H1 (cell line): Measurements from ENCODE around the gene KLHL2. TPM values are rescaled to one million over a fixed set of nuclear protein-coding genes. Genes with fewer than 3 reads are reported as not detected.

Experiments
- CTCF ChIA-PET: fragments of 300-600 bp; sonication (Branson Sonifier 250); formaldehyde crosslinking; loops from one replicate; lab custom pipeline; 2021; ENCODE audit not compliant: partially characterized antibody; lab: Charles Lee
- POLR2A ChIA-PET: fragments of 300-600 bp; sonication (Branson Sonifier 250); formaldehyde crosslinking; loops from one replicate; lab custom pipeline; 2021; ENCODE audit warnings: inconsistent platforms; ENCODE audit not compliant: partially characterized antibody; lab: Charles Lee
- DNase-seq, 2 experiments: peaks; one replicate each; pipeline versions ENCODE4 v3.0.0 to v3.0.0-alpha.2; 2010 to 2022; ENCODE audit warnings: low spot score in 2 of 2, low read depth in 1 of 2, mixed read lengths in 1 of 2
- FAIRE-seq: peaks from 2 replicates; lab custom pipeline; 2011; peaks lifted over from hg19 to GRCh38; lab: Jason Lieb, UNC
- H2AFZ ChIP-seq: 2 replicates; pipeline ENCODE4 v1.8.1; 2012; ENCODE audit warnings: low read length, inconsistent platforms
- H2AK5ac ChIP-seq: 2 replicates; pipeline ENCODE4 v1.6.1; 2013; ENCODE audit warnings: low read depth, low read length
- H2BK120ac ChIP-seq: replicated peaks from 2 replicates; pipeline ENCODE3; 2013; ENCODE audit warnings: low read depth, low read length, inconsistent platforms
- H2BK12ac ChIP-seq: 2 replicates; pipeline ENCODE4 v1.6.1; 2013; ENCODE audit warnings: low read depth, low read length
- H2BK15ac ChIP-seq: 2 replicates; pipeline ENCODE4 v1.6.1; 2013; ENCODE audit warnings: low read length
- H2BK20ac ChIP-seq: 2 replicates; pipeline ENCODE4 v1.6.1; 2013; ENCODE audit warnings: low read length
- H2BK5ac ChIP-seq: 2 replicates; pipeline ENCODE4 v1.6.1; 2013; ENCODE audit warnings: low read depth, low read length
- H3K14ac ChIP-seq: 2 replicates; pipeline ENCODE4 v1.6.1; 2013; ENCODE audit warnings: inconsistent platforms; ENCODE audit not compliant: insufficient read length
- H3K18ac ChIP-seq: 2 replicates; pipeline ENCODE4 v1.6.1; 2013; ENCODE audit warnings: low read length; ENCODE audit errors: extremely low read depth
- H3K23ac ChIP-seq: 2 replicates; pipeline ENCODE4 v1.6.1; 2013; ENCODE audit warnings: inconsistent platforms; ENCODE audit not compliant: insufficient read length
- H3K23me2 ChIP-seq: 2 replicates; pipeline ENCODE4 v1.6.1; 2013; ENCODE audit warnings: low read depth, low read length
- H3K27ac ChIP-seq: 2 replicates; pipeline ENCODE4 v1.6.1; 2011; ENCODE audit warnings: low read depth, low read length, inconsistent platforms
- H3K27me3 ChIP-seq, 4 experiments: replicated peaks in 1 of 4; 1 replicate in 1 of 4; 2 replicates in 3 of 4; pipeline versions ENCODE4 v1.6.1 to v1.8.1; 2011 to 2013; ENCODE audit warnings: low read length in 3 of 4, mild to moderate bottlenecking in 3 of 4, inconsistent platforms in 2 of 4, mixed read lengths in 2 of 4, moderate library complexity in 1 of 4; ENCODE audit not compliant: control insufficient read depth in 3 of 4, insufficient read depth in 3 of 4; ENCODE audit errors: extremely low read depth in 1 of 4
- H3K36me3 ChIP-seq, 4 experiments: 2 replicates each; pipeline versions ENCODE4 v1.6.1 to v1.8.1; 2011 to 2013; ENCODE audit warnings: mild to moderate bottlenecking in 4 of 4, low read length in 3 of 4, moderate library complexity in 2 of 4, control low read depth in 1 of 4, inconsistent platforms in 1 of 4; ENCODE audit not compliant: insufficient read depth in 4 of 4, control insufficient read depth in 2 of 4
- H3K4ac ChIP-seq: replicated peaks from 2 replicates; pipeline ENCODE3; 2013; ENCODE audit warnings: low read length, low read depth, mixed read lengths, inconsistent platforms; ENCODE audit not compliant: insufficient read length
- H3K4me1 ChIP-seq, 4 experiments: replicated peaks in 1 of 4; 1 replicate in 1 of 4; 2 replicates in 3 of 4; pipeline versions ENCODE4 v1.6.1 to v1.8.1; 2011 to 2013; ENCODE audit warnings: low read length in 3 of 4, inconsistent platforms in 2 of 4, mixed read lengths in 1 of 4; ENCODE audit not compliant: insufficient read depth in 4 of 4, control insufficient read depth in 3 of 4
- H3K4me2 ChIP-seq, 2 experiments: 2 replicates each; pipeline versions ENCODE4 v1.6.1 to v1.8.1; 2011 to 2013; ENCODE audit warnings: low read depth in 2 of 2, low read length in 2 of 2, control low read depth in 1 of 2, inconsistent platforms in 1 of 2, mild to moderate bottlenecking in 1 of 2; ENCODE audit not compliant: insufficient read depth in 1 of 2
- H3K4me3 ChIP-seq, 4 experiments: fragments of 200-600, 300-600 bp in 1 of 4; sonication (generic), shearing (Covaris generic), sonication (Bioruptor Twin) in 1 of 4; 2 replicates each; pipeline versions ENCODE4 v1.5.1 to v1.8.1; 2011 to 2016; ENCODE audit warnings: low read length in 4 of 4, low read depth in 3 of 4, control low read depth in 2 of 4, inconsistent platforms in 2 of 4, mild to moderate bottlenecking in 2 of 4, mixed read lengths in 1 of 4, moderate library complexity in 1 of 4; ENCODE audit not compliant: insufficient read depth in 2 of 4; ENCODE audit errors: extremely low read depth in 1 of 4
- H3K56ac ChIP-seq: replicated peaks from 2 replicates; pipeline ENCODE3; 2013; ENCODE audit warnings: low read depth, mild to moderate bottlenecking, mixed read lengths, low read length, inconsistent platforms; ENCODE audit not compliant: insufficient read length
- H3K79me1 ChIP-seq: 2 replicates; pipeline ENCODE4 v1.6.1; 2013; ENCODE audit warnings: low read depth, low read length, control low read depth
- H3K79me2 ChIP-seq, 2 experiments: 2 replicates each; pipeline versions ENCODE4 v1.6.1 to v1.8.1; 2012 to 2013; ENCODE audit warnings: low read length in 2 of 2, mild to moderate bottlenecking in 2 of 2, inconsistent platforms in 1 of 2; ENCODE audit not compliant: insufficient read depth in 2 of 2, control insufficient read depth in 1 of 2
- H3K9ac ChIP-seq, 4 experiments: replicated peaks in 1 of 4; 1 replicate in 1 of 4; 2 replicates in 3 of 4; pipeline versions ENCODE4 v1.6.1 to v1.8.1; 2011 to 2013; ENCODE audit warnings: low read depth in 3 of 4, low read length in 3 of 4, control low read depth in 2 of 4, mild to moderate bottlenecking in 2 of 4, moderate library complexity in 2 of 4, inconsistent platforms in 1 of 4; ENCODE audit errors: extremely low read depth in 1 of 4
- H3K9me3 ChIP-seq, 2 experiments: 2 replicates each; pipeline versions ENCODE4 v1.6.1 to v1.8.1; 2012 to 2013; ENCODE audit warnings: mild to moderate bottlenecking in 2 of 2, moderate library complexity in 2 of 2, control low read depth in 1 of 2, inconsistent platforms in 1 of 2, low read depth in 1 of 2, low read length in 1 of 2, mixed read lengths in 1 of 2; ENCODE audit not compliant: insufficient read depth in 2 of 2
- H4K20me1 ChIP-seq, 2 experiments: replicated peaks in 1 of 2; 2 replicates each; pipeline versions ENCODE3 to v1.8.1; 2011 to 2013; ENCODE audit warnings: inconsistent platforms in 2 of 2, low read length in 2 of 2, mild to moderate bottlenecking in 1 of 2; ENCODE audit not compliant: insufficient read depth in 2 of 2, control insufficient read depth in 1 of 2
- H4K5ac ChIP-seq: 2 replicates; pipeline ENCODE4 v1.6.1; 2013; ENCODE audit warnings: low read length, low read depth, mixed read lengths, inconsistent platforms; ENCODE audit not compliant: insufficient read length
- H4K8ac ChIP-seq: 2 replicates; pipeline ENCODE4 v1.8.0; 2013; ENCODE audit warnings: mild to moderate bottlenecking, moderate library complexity, low read length, inconsistent platforms; ENCODE audit not compliant: insufficient read depth; ENCODE audit errors: extremely low read depth
- H4K91ac ChIP-seq: replicated peaks from 2 replicates; pipeline ENCODE3; 2013; ENCODE audit warnings: low read length, mixed read lengths, inconsistent platforms; ENCODE audit not compliant: insufficient read length
- ASH2L ChIP-seq: fragments of 200-600, 300-600 bp; sonication (generic); IDR thresholded peaks from one replicate; pipeline ENCODE4 v1.7.1; 2017; ENCODE audit warnings: low read length
- CHD2 ChIP-seq: IDR thresholded peaks from 2 replicates; pipeline ENCODE4 v1.6.1; 2012; ENCODE audit warnings: low read length, improper control_type of control experiment
- CTBP2 ChIP-seq: IDR thresholded peaks from 2 replicates; pipeline ENCODE4 v1.7.0; 2011; ENCODE audit warnings: borderline replicate concordance, mild to moderate bottlenecking, moderate library complexity, mixed read lengths, low read length; ENCODE audit not compliant: insufficient read depth, insufficient read length
- E2F6 ChIP-seq: IDR thresholded peaks from 2 replicates; pipeline ENCODE4 v1.6.1; 2012; ENCODE audit warnings: inconsistent platforms
- GTF2F1 ChIP-seq: IDR thresholded peaks from 2 replicates; pipeline ENCODE4 v1.6.1; 2012; ENCODE audit warnings: low read depth, low read length, improper control_type of control experiment, borderline replicate concordance
- KDM1A ChIP-seq: fragments of 200-600, 300-600 bp; sonication (generic); IDR thresholded peaks from 2 replicates; pipeline ENCODE4 v1.7.1; 2016; ENCODE audit warnings: mild to moderate bottlenecking, low read length, borderline replicate concordance
- PHF8 ChIP-seq: fragments of 200-600 bp; sonication (generic); conservative IDR thresholded peaks from 2 replicates; pipeline ENCODE4 v1.7.1; 2012; ENCODE audit warnings: low read depth, mild to moderate bottlenecking, inconsistent platforms, low read length, moderate library complexity
- RFX5 ChIP-seq: IDR thresholded peaks from 2 replicates; pipeline ENCODE4 v1.6.1; 2011; ENCODE audit warnings: low read depth, low read length, improper control_type of control experiment, borderline replicate concordance
- SAP30 ChIP-seq: fragments of 300-600 bp; sonication (generic); IDR thresholded peaks from 2 replicates; pipeline ENCODE4 v1.7.1; 2012; ENCODE audit warnings: low read length, moderate library complexity, mild to moderate bottlenecking, inconsistent platforms; ENCODE audit not compliant: insufficient read depth, insufficient replicate concordance
- SP4 ChIP-seq: IDR thresholded peaks from 2 replicates; pipeline ENCODE4 v1.6.1; 2012; ENCODE audit warnings: low read length, inconsistent platforms
- TAF7 ChIP-seq: optimal IDR thresholded peaks from 2 replicates; pipeline ENCODE3; 2011; ENCODE audit warnings: low read depth, mild to moderate bottlenecking, inconsistent platforms, low read length, moderate library complexity, borderline replicate concordance
- WGBS, 2 experiments: shearing (Covaris generic) in 1 of 2; methylation state at CpG; one replicate each; pipeline versions ENCODE4 v1.1.6 to v1.1.7; 2013 to 2015; ENCODE audit warnings: low lambda C conversion rate in 2 of 2, mixed read lengths in 2 of 2, inconsistent platforms in 1 of 2, low coverage in 1 of 2, missing lambda C conversion rate in 1 of 2; ENCODE audit not compliant: insufficient replicate concordance in 2 of 2, insufficient coverage in 1 of 2, insufficient read length in 1 of 2; ENCODE audit errors: extremely low coverage in 1 of 2, missing lambda C conversion rate in 1 of 2; 5-methylcytosine and 5-hydroxymethylcytosine counted together
- polyA plus RNA-seq, 7 experiments: library from polyadenylated mRNA; depleted of rRNA in 3 of 7; stranded (reverse) in 5 of 7; unstranded in 2 of 7; fragments of >200 nt in 5 of 7; fragments of 200-250 nt in 2 of 7; gene quantifications; 1 replicate in 5 of 7; 2 replicates in 1 of 7; 4 replicates in 1 of 7; pipeline versions ENCODE4 v1.2.1 to v1.2.3, GENCODE V29; 2011 to 2013; ENCODE audit warnings: missing spikeins in 2 of 7, mixed read lengths in 2 of 7
- total RNA-seq: library from RNA; stranded (reverse); fragmentation: NEBNext Ultra II Directional; extraction: Animal tissue kit (Norgen Biotek cat#: 25700); gene quantifications from 2 replicates; pipeline ENCODE4 v1.2.1, GENCODE V29; 2021

The KLHL2 gene
- total and polyA plus RNA-seq, 2 of the 8 experiments (the other 6 are each of a cell fraction or from before 2014, with no cell fraction given): 5.2 to 12.0 TPM

GRCh38 chr4:165177725-165178666 is 29.4 kb upstream of the KLHL2 start:
- no peak overlapping the region for H3K4ac ChIP-seq
- no peak overlapping the region for H3K18ac ChIP-seq
- no peaks in the 10 kb centered on the region for H3K4me1 ChIP-seq
- H3K4me2 ChIP-seq: no peak overlapping the region
- no peak overlapping the region for H2BK12ac ChIP-seq
- no peak overlapping the region for H2AK5ac ChIP-seq
- H2BK120ac ChIP-seq: no peak overlapping the region
- H3K56ac ChIP-seq: no peak overlapping the region
- H2AFZ ChIP-seq: 0 out of 2 replicates have a peak overlapping the region, but pooled peaks have one; percentile 51
- 81% methylated on average over 3 of the region's 3 CpGs; no CpG with 5 or more reads in 1 of the 2 experiments for WGBS, 2 experiments
- H3K4me3 ChIP-seq: no peak overlapping the region
- H3K14ac ChIP-seq: no peak overlapping the region
- no peak for DNase-seq
- H3K36me3 ChIP-seq: no peaks in the 10 kb centered on the region
- H4K20me1 ChIP-seq: no peaks in the 10 kb centered on the region
- H2BK15ac ChIP-seq: no peak overlapping the region
- H3K23ac ChIP-seq: no peak overlapping the region
- ChIA-PET CTCF (interaction anchor here (0.6 kb wide), 2 partner anchors 13 to 64 kb away, joined by 3 read pairs; no protein-coding TSS in a partner anchor), POLR2A (interaction anchor here (0.6 kb wide), 1 partner anchor 20 kb away, joined by 3 read pairs; no protein-coding TSS in a partner anchor)
- no peak overlapping the region for H4K91ac ChIP-seq
- H2BK20ac ChIP-seq: no peak overlapping the region
- H3K23me2 ChIP-seq: no peaks in the 10 kb centered on the region
- no peaks in the 10 kb centered on the region for H3K79me1 ChIP-seq
- no peak for FAIRE-seq
- no peak overlapping the region for H3K9ac ChIP-seq
- H2BK5ac ChIP-seq: no peak overlapping the region
- no peaks in the 10 kb centered on the region for H3K9me3 ChIP-seq
- H3K79me2 ChIP-seq: no peaks in the 10 kb centered on the region
- H3K27ac ChIP-seq: no peak overlapping the region
- no peak overlapping the region for H4K8ac ChIP-seq
- no peaks in the 10 kb centered on the region for H3K27me3 ChIP-seq
- no peak overlapping the region for H4K5ac ChIP-seq
- TF ChIP-seq PHF8 (no peak), SAP30 (no peak), CHD2 (no peak), E2F6 (no peak), ASH2L (no peak), CTBP2 (no peak), RFX5 (no peak), SP4 (no peak), GTF2F1 (no peak), KDM1A (no peak), TAF7 (no peak)
